Hematopoietic multipotent progenitor cell treated with erythropoietin and hydrocortisone succinate and interleukin-3 and kit ligand, for 6 days (in vitro differentiated cells): ENCODE measurements around the gene REEP3.

Experiments used
- DNase-seq: peaks from one replicate; pipeline ENCODE4 v3.0.0-alpha.2; 2015

Gene REEP3

DNA sequence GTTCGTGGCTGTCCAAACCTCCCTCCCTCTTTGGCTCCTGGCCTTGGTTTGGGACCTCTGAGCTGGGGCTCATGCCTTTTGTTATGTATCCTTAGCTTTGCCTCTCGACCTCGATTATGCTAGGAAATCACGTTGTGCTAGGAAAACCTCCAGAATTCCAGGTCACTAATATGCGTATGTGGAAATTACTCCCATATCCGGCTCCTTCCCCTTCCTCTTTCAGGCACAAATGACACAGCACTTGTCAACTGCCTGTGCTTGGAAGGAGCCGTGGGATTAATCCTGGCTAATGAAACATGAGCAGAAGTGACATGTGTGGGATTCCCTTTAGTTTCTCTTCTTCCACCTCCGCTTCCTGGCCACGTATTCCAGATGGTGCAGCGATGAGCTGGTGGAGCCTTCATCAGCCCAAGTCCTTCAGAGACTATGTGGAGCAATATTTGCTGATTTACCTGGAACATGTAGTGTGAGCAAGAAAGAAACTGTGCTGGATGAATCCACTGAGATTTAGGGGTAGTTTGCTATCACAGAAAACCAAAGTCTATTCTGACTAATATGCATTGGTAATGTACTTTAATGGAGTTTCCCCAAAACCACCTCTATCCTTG, 149.2 kb downstream of the REEP3 start:
- DNase-seq: no peak

DNA sequence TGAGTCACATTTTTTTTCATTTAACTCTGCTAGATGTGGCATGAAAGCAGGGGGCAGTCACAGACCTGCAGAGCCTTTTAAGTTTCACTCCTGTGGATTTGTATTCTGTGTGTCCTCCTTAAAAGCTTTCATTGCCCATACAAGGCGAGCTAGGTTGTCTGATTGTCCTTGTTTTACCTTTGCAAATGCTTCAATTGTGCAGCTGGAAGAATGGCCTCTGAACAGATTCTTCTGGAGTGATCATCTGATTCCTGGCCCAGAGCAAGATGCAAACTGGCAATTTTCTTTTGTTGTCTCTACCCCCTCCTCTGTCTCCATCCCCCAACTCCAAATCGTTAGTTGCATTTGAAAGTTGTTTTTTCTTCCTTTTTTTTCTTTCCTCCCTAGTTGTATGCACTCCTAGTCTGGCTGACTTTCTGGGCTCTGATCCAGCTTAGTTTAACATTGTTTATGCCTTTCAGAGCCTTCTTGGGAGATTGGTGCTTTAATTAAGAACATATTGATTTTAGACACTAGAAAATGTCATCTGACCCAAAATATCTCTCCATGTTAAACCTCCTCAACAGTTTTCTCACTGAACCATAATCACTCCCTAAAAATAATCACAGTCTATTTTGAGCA, 150.2 kb downstream of the REEP3 start:
- no peak for DNase-seq

DNA sequence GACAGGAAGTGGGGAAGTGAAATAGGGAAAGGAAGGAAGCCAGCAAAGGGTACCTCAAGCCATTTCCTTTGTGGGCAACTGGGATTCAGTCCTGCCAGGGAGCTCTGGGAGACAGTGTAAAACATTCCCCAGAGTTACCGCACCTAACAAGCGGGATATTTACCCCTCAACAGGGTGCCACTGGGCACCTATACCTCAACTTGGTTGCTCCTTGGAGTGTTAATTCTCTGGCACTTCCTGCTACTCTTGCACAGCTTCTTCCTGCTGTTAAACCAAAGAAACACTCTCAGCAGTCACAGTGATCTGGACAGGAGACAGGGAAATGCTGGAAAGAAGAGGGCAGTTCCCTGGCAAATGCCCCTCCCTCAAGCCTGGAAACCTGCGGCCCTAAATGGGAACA, 151.3 kb downstream of the REEP3 start:
- DNase-seq: no peak

DNA sequence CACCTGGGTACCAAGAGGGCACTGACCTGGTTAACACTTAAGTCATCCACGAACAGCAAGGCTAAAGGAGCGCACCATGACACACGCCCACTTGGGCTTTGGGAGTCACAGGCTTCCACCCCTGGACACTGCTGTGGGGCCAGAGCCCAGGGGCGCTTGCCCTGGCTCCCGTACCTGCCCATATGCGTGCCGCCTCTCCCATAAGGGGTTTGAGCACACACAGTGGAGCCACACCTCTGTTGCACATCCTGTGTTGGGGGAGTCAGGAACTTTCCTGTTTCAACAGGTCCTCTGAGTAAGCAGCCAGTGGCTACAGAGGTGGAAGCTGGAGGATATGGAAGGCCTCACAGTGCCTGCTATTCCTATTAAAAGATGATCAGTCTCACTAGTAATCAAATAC, 152.0 kb downstream of the REEP3 start:
- no peak for DNase-seq

DNA sequence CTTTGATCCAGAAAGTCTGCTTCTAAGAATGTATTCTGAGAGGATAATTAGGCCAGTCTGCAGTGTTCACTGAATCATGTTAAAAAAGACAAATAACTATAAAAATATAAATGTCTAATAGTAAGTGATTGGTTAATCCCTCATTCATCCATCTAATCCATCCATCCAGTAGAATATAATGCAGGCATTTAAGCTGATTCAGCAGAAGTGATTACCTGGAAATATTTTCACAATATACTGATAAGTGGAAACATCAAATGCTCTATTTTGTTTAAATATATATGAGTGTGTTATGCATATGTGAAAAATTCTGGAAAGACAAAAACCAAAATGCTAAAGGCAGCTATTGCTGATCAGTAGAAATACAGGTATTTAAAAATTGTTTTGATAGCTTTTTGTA, 152.6 kb downstream of the REEP3 start:
- no peak for DNase-seq
